WERI-Rb-1 (cell line): ENCODE data around the gene PLK4.

Source experiments
- DNase-seq: peaks from one replicate; pipeline ENCODE4 v3.0.0-alpha.2; 2020
- H3K27ac ChIP-seq: fragments of 250-450 bp; sonication (Bioruptor Pico); 2 replicates; pipeline ENCODE4 v1.5.1; 2020; ENCODE audit warnings: mild to moderate bottlenecking, moderate library complexity
- H3K27me3 ChIP-seq: fragments of 250-450 bp; sonication (Bioruptor Pico); 2 replicates; pipeline ENCODE4 v1.5.1; 2021; ENCODE audit warnings: mild to moderate bottlenecking, low read depth, moderate library complexity; ENCODE audit not compliant: insufficient read depth, severe bottlenecking
- H3K36me3 ChIP-seq: fragments of 250-450 bp; sonication (Bioruptor Pico); 2 replicates; pipeline ENCODE4 v1.5.1; 2020; ENCODE audit warnings: mild to moderate bottlenecking, moderate library complexity
- H3K4me3 ChIP-seq: 2 replicates; pipeline ENCODE4 v1.5.1; 2011; ENCODE audit warnings: low read depth, mild to moderate bottlenecking, control low read depth, low read length
- H3K9me3 ChIP-seq: fragments of 250-450 bp; sonication (Bioruptor Pico); 2 replicates; pipeline ENCODE4 v1.5.1; 2021; ENCODE audit warnings: mild to moderate bottlenecking, moderate library complexity; ENCODE audit not compliant: severe bottlenecking
- CTCF ChIP-seq: IDR thresholded peaks from 2 replicates; pipeline ENCODE4 v1.5.1; 2011; ENCODE audit warnings: low read depth, mild to moderate bottlenecking, control low read depth, inconsistent platforms, low read length

Gene PLK4

DNA sequence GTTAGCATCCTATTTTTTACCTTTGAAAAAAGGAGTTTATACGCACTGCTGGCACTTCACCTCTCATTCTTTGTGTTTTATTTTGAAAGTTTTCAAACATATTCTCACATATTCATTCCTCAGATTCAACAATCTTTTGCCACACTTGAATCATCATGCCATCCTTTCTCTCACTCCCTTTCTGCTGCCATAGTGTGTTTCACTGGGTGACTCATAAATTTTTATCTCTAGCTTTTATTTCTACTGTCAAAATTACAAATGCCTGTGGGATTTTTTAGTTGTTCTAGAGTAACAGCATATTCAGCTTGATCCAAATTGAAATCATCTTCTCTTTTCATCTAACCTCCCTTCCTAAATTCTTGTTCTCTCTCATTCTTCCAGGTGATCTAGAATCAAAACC is 56.3 kb downstream of the PLK4 start:
- H3K36me3 ChIP-seq, result peaks cover 15% of the 10 kb centered on the region
- DNase-seq, result no peak
- no peak for TF ChIP-seq CTCF

More for the DNA sequence above, 56.3 kb downstream of the PLK4 start:
- Histone ChIP-seq H3K27ac (no peak overlapping the region), H3K9me3 (no peaks in the 10 kb centered on the region), H3K4me3 (no peak overlapping the region), H3K27me3 (no peaks in the 10 kb centered on the region)
